ENCODE measurements around the gene ARPC1A. TPM values are rescaled to one million over a fixed set of nuclear protein-coding genes. Genes with fewer than 3 reads are reported as not detected.
"Not testable (repeated sequence)": the region's sequence is repeated elsewhere in the genome, so short reads cannot be mapped to it uniquely, and the experiment has no call there.

The ARPC1A gene
- total RNA-seq: 53.2 TPM

DNA sequence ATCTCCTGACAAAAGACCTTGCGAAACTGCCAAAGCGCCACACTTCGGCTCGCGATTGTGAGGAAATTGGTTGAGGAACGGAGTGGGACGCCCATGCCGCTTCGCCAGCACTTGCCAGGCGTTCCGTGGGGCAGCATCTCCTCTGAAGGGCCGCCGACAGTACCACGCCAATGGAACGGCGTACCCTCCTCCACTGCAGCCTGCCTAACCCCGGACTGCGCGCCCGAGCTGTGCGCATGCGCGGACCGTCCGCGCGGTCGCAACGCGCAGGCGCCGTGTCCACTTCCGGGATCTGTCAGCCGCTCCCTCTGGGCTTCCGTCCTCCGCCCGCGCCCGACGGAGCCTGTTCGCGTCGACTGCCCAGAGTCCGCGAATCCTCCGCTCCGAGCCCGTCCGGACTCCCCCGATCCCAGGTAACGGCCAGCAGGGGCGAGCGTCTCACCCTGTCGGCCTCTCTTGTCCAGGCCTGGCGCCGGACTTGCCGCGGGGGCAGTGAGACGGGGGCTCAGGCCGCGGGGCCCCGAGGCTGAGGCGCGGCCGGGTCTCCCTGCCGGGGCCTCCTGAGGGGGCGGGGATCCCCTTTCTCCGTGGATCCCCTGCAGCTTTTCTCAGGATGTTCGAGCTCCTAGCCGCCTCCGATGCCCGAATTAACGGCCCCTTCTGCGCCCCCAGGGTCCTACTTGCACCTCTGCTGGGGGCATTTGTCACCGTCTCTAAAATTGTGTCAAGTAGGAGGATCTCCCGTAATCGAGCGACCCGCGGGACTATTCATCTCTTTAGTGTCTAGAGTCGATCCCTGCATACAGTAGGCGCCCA lies at the start of gene ARPC1A:
Gene ARPC1A, plus strand, starts transcription at position 307 of the 816 bp plus-strand sequence. CDS start 7,456 bp downstream, outside the sequence.
- Histone ChIP-seq H3K9me3 (ENCODE audit: control insufficient read depth in 3 of 3, low read length in 3 of 3) (no peaks in the 10 kb centered on the region), H3K4me3 (ENCODE audit: low read length in 3 of 3) (peak within 1 kb of the TSS; percentile 83 to 100 (median 99)), H3K27me3 (ENCODE audit: control insufficient read depth in 3 of 3, insufficient read depth in 3 of 3, low read length in 3 of 3) (no peaks in the 10 kb centered on the region), H3K27ac (ENCODE audit: low read depth, low read length) (peak within 1 kb of the TSS; percentile 82), H3K36me3 (ENCODE audit: control insufficient read depth in 3 of 3, insufficient read depth in 3 of 3, low read length in 3 of 3) (peaks cover 0 to 4% (median 3%) of the 10 kb centered on the region in 3 donors), H3K4me1 (ENCODE audit: control insufficient read depth in 3 of 3, insufficient read depth in 3 of 3, low read length in 3 of 3) (peaks cover 24 to 45% (median 35%) of the 10 kb centered on the region in 3 donors), H3K9ac (ENCODE audit: low read depth in 1 of 3, low read length in 3 of 3) (peak within 1 kb of the TSS; percentile 90 to 99 (median 98))

DNA sequence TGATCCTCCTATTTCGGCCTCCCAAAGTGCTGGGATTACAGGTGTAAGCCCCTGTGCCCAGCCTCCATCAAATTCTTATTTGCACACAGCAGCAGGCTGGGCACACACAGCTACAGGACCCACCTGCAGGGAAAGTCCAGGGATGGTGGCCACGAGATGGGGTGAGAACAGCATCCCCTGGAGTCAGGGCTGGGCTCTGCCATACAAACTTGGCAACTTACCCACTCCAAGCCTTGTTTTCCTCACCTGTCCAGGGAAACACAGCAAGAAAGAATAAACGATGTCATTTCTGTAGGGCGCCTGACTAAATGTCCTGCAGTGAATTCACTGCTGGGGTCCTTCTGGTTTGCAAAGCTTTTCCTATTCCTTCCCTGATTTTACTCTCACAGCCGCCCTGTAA lies 47.5 kb upstream of the ARPC1A start:
- Histone ChIP-seq H3K9me3 (ENCODE audit: control insufficient read depth in 3 of 3, low read length in 3 of 3) (no peaks in the 10 kb centered on the region), H3K27me3 (ENCODE audit: control insufficient read depth in 3 of 3, insufficient read depth in 3 of 3, low read length in 3 of 3) (peaks cover 0 to 2% (median 0%) of the 10 kb centered on the region in 3 donors), H3K4me3 (ENCODE audit: low read length in 3 of 3) (no peak overlapping the region), H3K4me1 (ENCODE audit: control insufficient read depth in 3 of 3, insufficient read depth in 3 of 3, low read length in 3 of 3) (no peaks in the 10 kb centered on the region), H3K36me3 (ENCODE audit: control insufficient read depth in 3 of 3, insufficient read depth in 3 of 3, low read length in 3 of 3) (no peaks in the 10 kb centered on the region), H3K27ac (ENCODE audit: low read depth, low read length) (no peak overlapping the region), H3K9ac (ENCODE audit: low read depth in 1 of 3, low read length in 3 of 3) (no peak overlapping the region)

DNA sequence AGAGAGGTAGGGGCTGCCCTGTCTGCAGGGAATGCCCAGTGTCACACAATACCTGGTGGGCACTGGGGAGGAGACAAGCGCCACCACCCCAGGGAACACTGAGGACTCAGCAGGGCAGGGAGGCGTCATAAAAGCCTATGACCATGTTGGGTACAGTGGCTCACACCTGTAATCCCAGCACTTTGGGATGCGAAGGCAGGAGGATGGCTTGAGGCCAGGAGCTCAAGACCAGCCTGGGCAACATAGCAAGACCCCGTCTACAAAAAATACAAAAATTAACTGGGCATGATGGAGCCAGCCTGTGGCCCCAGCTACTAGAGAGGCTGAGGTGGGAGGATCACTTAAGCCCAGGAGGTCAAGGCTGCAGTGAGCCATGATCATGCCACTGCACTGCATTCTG lies 41.5 kb upstream of the ARPC1A start:
- H3K4me1 ChIP-seq (ENCODE audit: control insufficient read depth in 3 of 3, insufficient read depth in 3 of 3, low read length in 3 of 3); H3K9me3 ChIP-seq (ENCODE audit: control insufficient read depth in 3 of 3, low read length in 3 of 3); H3K36me3 ChIP-seq (ENCODE audit: control insufficient read depth in 3 of 3, insufficient read depth in 3 of 3, low read length in 3 of 3); H3K4me3 ChIP-seq (ENCODE audit: low read length in 3 of 3); H3K9ac ChIP-seq (ENCODE audit: low read depth in 1 of 3, low read length in 3 of 3); H3K27me3 ChIP-seq (ENCODE audit: control insufficient read depth in 3 of 3, insufficient read depth in 3 of 3, low read length in 3 of 3); H3K27ac ChIP-seq (ENCODE audit: low read depth, low read length): not testable (repeated sequence)

DNA sequence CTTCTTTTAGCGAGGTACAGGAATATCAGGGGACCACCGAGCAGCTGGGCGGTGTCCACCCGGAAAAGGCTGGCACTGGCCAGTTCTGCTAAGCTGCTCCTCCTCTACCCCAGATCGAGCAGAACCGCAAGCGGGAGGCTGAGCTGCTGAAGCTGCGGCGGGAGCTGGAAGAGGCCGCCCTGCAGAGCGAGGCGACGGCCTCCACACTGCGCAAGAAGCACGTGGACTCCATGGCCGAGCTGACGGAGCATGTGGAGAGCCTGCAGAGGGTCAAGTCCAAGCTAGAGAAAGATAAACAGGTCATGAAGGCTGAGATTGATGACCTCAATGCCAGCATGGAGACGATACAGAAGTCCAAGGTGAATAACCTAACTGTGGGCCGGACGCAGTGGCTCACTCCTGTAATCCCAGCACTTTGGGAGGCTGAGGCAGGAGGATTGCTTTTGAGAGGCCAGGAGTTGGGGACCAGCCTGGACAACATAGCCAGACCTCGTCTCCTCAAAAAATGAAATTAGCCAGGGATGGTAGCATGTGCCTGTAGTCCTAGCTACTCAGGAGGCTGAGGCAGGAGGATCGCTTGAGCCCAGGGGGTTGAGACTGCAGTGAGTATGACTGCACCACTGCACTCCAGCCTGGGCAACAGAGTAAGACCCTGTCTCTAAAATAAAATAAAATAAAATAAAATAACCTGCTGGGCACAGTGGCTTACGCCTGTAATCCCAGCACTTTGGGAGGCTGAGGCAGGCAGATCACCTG lies 37.7 kb upstream of the ARPC1A start:
- Histone ChIP-seq H3K4me3 (ENCODE audit: low read length in 3 of 3) (no peak overlapping the region), H3K27ac (ENCODE audit: low read depth, low read length) (no peak overlapping the region)

DNA sequence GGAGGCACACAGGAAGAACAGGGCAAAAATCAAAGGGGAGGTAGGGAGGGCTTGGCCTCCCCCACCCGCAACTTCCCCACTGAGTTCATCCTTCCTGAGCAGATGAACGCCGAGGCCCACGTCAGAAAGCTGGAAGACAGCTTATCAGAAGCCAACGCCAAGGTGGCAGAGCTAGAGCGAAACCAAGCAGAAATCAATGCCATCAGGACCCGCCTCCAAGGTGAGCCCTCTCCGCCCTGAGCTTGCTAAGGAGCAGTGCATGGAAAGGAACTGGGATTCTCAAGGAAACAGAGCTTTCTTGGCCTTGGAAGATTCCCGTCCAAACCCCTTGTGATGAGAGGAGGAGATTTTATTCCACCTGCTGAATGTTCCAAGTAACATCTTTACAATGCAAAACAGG lies 36.5 kb upstream of the ARPC1A start:
- Histone ChIP-seq H3K9me3 (ENCODE audit: control insufficient read depth in 3 of 3, low read length in 3 of 3) (no peaks in the 10 kb centered on the region), H3K27me3 (ENCODE audit: control insufficient read depth in 3 of 3, insufficient read depth in 3 of 3, low read length in 3 of 3) (no peaks in the 10 kb centered on the region), H3K4me3 (ENCODE audit: low read length in 3 of 3) (no peak overlapping the region), H3K4me1 (ENCODE audit: control insufficient read depth in 3 of 3, insufficient read depth in 3 of 3, low read length in 3 of 3) (no peaks in the 10 kb centered on the region), H3K27ac (ENCODE audit: low read depth, low read length) (no peak overlapping the region), H3K9ac (ENCODE audit: low read depth in 1 of 3, low read length in 3 of 3) (no peak overlapping the region), H3K36me3 (ENCODE audit: control insufficient read depth in 3 of 3, insufficient read depth in 3 of 3, low read length in 3 of 3) (no peaks in the 10 kb centered on the region)

More for the DNA sequence above, 37.7 kb upstream of the ARPC1A start:
- Histone ChIP-seq H3K9ac (ENCODE audit: low read depth in 1 of 3, low read length in 3 of 3) (no peak overlapping the region), H3K27me3 (ENCODE audit: control insufficient read depth in 3 of 3, insufficient read depth in 3 of 3, low read length in 3 of 3) (no peaks in the 10 kb centered on the region), H3K36me3 (ENCODE audit: control insufficient read depth in 3 of 3, insufficient read depth in 3 of 3, low read length in 3 of 3) (no peaks in the 10 kb centered on the region), H3K9me3 (ENCODE audit: control insufficient read depth in 3 of 3, low read length in 3 of 3) (no peaks in the 10 kb centered on the region), H3K4me1 (ENCODE audit: control insufficient read depth in 3 of 3, insufficient read depth in 3 of 3, low read length in 3 of 3) (no peaks in the 10 kb centered on the region)

DNA sequence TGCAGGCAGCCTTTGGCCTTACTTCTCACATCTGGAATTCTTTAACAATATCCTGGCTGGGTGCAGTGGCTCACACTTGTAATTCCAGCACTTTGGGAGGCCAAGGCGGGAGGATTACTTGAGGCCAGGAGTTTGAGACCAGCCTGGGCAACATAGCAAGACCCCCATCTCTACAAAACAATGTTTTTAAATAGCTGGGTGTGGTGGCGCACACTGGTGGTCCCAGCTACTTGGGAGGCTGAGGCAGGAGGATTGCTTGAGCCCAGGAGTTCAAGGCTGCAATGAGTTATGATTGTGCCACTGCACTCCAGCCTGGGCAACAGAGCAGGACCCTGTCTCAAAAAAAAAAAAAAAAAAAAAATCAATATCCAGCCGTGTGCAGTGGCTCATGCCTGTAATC lies 35.5 kb upstream of the ARPC1A start:
- not testable (repeated sequence) for H3K9me3 ChIP-seq (ENCODE audit: control insufficient read depth in 3 of 3, low read length in 3 of 3); H3K4me3 ChIP-seq (ENCODE audit: low read length in 3 of 3); H3K4me1 ChIP-seq (ENCODE audit: control insufficient read depth in 3 of 3, insufficient read depth in 3 of 3, low read length in 3 of 3); H3K36me3 ChIP-seq (ENCODE audit: control insufficient read depth in 3 of 3, insufficient read depth in 3 of 3, low read length in 3 of 3); H3K27me3 ChIP-seq (ENCODE audit: control insufficient read depth in 3 of 3, insufficient read depth in 3 of 3, low read length in 3 of 3); H3K27ac ChIP-seq (ENCODE audit: low read depth, low read length); H3K9ac ChIP-seq (ENCODE audit: low read depth in 1 of 3, low read length in 3 of 3)

DNA sequence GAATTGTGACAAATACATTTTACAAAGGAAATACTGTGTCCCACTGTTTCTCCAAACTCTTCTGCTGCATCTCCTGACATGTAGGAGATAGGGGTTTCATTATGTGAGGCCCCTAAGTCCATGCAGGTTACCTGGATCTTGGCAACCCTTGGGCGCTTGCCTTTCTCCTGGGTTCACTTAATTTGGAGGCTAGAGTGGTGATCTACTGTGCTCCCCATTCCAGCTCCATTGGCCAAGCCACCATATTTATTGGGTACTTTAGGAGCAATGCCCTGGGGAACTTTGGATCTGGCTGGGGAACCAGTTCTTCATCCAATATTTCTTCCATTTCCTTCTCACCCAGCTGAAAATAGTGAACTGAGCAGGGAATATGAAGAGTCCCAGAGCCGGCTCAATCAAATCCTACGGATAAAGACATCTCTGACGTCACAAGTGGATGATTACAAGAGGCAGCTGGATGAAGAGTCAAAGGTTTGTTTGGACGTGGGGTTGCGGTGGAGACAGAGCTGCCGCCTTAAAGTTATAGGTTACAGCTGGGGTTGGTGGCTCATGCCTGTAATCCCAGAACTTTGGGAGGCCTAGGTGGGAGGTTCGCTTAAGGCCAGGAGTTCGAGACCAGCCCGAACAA lies 34.6 kb upstream of the ARPC1A start:
- no peaks in the 10 kb centered on the region for H3K27me3 ChIP-seq (ENCODE audit: control insufficient read depth in 3 of 3, insufficient read depth in 3 of 3, low read length in 3 of 3)
- H3K27ac ChIP-seq (ENCODE audit: low read depth, low read length): no peak overlapping the region
- no peaks in the 10 kb centered on the region for H3K9me3 ChIP-seq (ENCODE audit: control insufficient read depth in 3 of 3, low read length in 3 of 3)
- H3K4me1 ChIP-seq (ENCODE audit: control insufficient read depth in 3 of 3, insufficient read depth in 3 of 3, low read length in 3 of 3): no peaks in the 10 kb centered on the region
- no peaks in the 10 kb centered on the region for H3K36me3 ChIP-seq (ENCODE audit: control insufficient read depth in 3 of 3, insufficient read depth in 3 of 3, low read length in 3 of 3)
- no peak overlapping the region for H3K4me3 ChIP-seq (ENCODE audit: low read length in 3 of 3)
- H3K9ac ChIP-seq (ENCODE audit: low read depth in 1 of 3, low read length in 3 of 3): no peak overlapping the region

DNA sequence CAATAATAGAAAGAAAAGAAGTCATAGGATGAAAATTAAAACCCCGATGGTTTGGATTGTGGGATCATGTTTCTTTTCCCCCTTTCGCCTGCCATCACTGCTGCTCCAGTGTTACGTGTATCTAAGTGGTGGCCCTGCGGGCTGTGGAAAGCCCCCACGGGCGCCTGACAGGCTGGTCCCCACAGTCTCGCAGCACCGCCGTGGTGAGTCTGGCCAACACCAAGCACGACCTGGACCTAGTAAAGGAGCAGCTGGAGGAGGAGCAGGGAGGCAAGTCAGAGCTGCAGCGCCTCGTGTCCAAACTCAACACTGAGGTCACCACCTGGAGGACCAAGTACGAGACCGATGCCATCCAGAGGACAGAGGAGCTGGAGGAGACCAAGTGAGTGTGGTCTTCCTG lies 33.6 kb upstream of the ARPC1A start:
- Histone ChIP-seq H3K36me3 (ENCODE audit: control insufficient read depth in 3 of 3, insufficient read depth in 3 of 3, low read length in 3 of 3) (no peaks in the 10 kb centered on the region), H3K9ac (ENCODE audit: low read depth in 1 of 3, low read length in 3 of 3) (no peak overlapping the region), H3K27me3 (ENCODE audit: control insufficient read depth in 3 of 3, insufficient read depth in 3 of 3, low read length in 3 of 3) (no peaks in the 10 kb centered on the region), H3K9me3 (ENCODE audit: control insufficient read depth in 3 of 3, low read length in 3 of 3) (no peaks in the 10 kb centered on the region), H3K4me1 (ENCODE audit: control insufficient read depth in 3 of 3, insufficient read depth in 3 of 3, low read length in 3 of 3) (no peaks in the 10 kb centered on the region), H3K27ac (ENCODE audit: low read depth, low read length) (no peak overlapping the region), H3K4me3 (ENCODE audit: low read length in 3 of 3) (no peak overlapping the region)

DNA sequence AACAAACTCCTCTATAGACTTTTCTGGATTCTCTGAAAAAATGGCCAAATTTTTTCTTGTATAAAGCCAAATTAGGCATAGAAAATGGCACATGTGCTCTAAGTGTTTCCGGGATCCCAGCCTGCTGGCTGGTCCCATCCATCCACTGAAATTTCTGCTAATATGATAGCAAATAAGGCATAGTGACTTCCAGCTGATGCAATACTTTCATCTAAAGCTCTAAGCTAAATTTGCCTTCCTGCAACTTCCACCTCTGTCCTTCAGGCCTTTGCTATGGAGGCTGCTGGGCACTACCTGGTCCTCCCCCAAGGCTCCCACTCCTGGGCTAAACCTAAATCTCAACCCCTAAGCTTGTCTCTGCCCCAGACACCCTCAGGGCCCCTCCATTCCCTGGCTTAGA lies 32.5 kb upstream of the ARPC1A start:
- Histone ChIP-seq H3K9me3 (ENCODE audit: control insufficient read depth in 3 of 3, low read length in 3 of 3) (no peaks in the 10 kb centered on the region), H3K9ac (ENCODE audit: low read depth in 1 of 3, low read length in 3 of 3) (no peak overlapping the region), H3K4me1 (ENCODE audit: control insufficient read depth in 3 of 3, insufficient read depth in 3 of 3, low read length in 3 of 3) (no peaks in the 10 kb centered on the region), H3K27me3 (ENCODE audit: control insufficient read depth in 3 of 3, insufficient read depth in 3 of 3, low read length in 3 of 3) (no peaks in the 10 kb centered on the region), H3K4me3 (ENCODE audit: low read length in 3 of 3) (no peak overlapping the region), H3K36me3 (ENCODE audit: control insufficient read depth in 3 of 3, insufficient read depth in 3 of 3, low read length in 3 of 3) (no peaks in the 10 kb centered on the region), H3K27ac (ENCODE audit: low read depth, low read length) (no peak overlapping the region)

DNA sequence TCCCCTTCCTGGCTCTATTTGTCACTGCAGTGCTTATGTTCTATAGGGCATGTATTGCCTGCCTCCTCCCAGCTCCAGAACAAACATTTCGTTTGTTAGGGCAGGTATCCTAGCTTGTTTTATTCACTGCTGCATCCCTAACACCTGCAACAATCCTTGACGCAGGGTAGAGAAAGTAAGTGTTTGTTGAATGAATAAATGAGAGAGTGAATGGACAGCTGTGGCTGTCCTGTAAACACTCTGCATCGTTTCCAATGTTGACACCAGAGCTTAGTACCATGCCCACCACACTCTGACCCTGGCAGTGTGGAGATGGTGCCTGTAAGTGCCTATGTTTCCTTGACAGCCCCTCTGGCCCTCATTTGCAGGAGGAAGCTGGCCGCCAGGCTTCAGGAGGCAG lies 32.0 kb upstream of the ARPC1A start:
- H3K4me1 ChIP-seq (ENCODE audit: control insufficient read depth in 3 of 3, insufficient read depth in 3 of 3, low read length in 3 of 3): no peaks in the 10 kb centered on the region
- no peaks in the 10 kb centered on the region for H3K27me3 ChIP-seq (ENCODE audit: control insufficient read depth in 3 of 3, insufficient read depth in 3 of 3, low read length in 3 of 3)

More for the DNA sequence above, 32.0 kb upstream of the ARPC1A start:
- H3K4me3 ChIP-seq (ENCODE audit: low read length in 3 of 3): no peak overlapping the region
- no peak overlapping the region for H3K9ac ChIP-seq (ENCODE audit: low read depth in 1 of 3, low read length in 3 of 3)
- no peak overlapping the region for H3K27ac ChIP-seq (ENCODE audit: low read depth, low read length)
- no peaks in the 10 kb centered on the region for H3K9me3 ChIP-seq (ENCODE audit: control insufficient read depth in 3 of 3, low read length in 3 of 3)
- H3K36me3 ChIP-seq (ENCODE audit: control insufficient read depth in 3 of 3, insufficient read depth in 3 of 3, low read length in 3 of 3): no peaks in the 10 kb centered on the region

Data from skeletal muscle tissue (tissue), 4 donors.